Measurements from ENCODE around the gene PHF5A.

The PHF5A gene

GRCh38 chr22:41468381-41469217, at the start of gene PHF5A, which contains the start of gene ACO2:
Gene PHF5A (minus strand): TSS chr22:41468692. CDS start chr22:41468653, 39 bp downstream.
Gene ACO2 (plus strand): TSS chr22:41469117. CDS start chr22:41469147, 30 bp downstream.
- Mint-ChIP-seq H3K4me3 (peak within 1 kb of the TSS; percentile 93), H3K9me3 (no peaks in the 10 kb centered on the region), H3K36me3 (peaks cover 20% of the 10 kb centered on the region), H3K27me3 (no peaks in the 10 kb centered on the region), H3K4me1 (peaks cover 56% of the 10 kb centered on the region), H3K27ac (peak within 1 kb of the TSS; percentile 100)

GRCh38 chr22:41518048-41518347, 49.5 kb upstream of the PHF5A start:
- Mint-ChIP-seq H3K36me3 (no peaks in the 10 kb centered on the region), H3K4me1 (peaks cover 6% of the 10 kb centered on the region), H3K27me3 (no peaks in the 10 kb centered on the region), H3K27ac (peak overlapping the region; percentile 30), H3K9me3 (no peaks in the 10 kb centered on the region), H3K4me3 (no peak overlapping the region)

GRCh38 chr22:41517172-41518047, 48.9 kb upstream of the PHF5A start:
- Mint-ChIP-seq H3K9me3 (no peaks in the 10 kb centered on the region), H3K4me3 (no peak overlapping the region), H3K27ac (peak overlapping the region; percentile 35), H3K4me1 (peaks cover 6% of the 10 kb centered on the region), H3K36me3 (no peaks in the 10 kb centered on the region), H3K27me3 (no peaks in the 10 kb centered on the region)

GRCh38 chr22:41516462-41516861, 48.0 kb upstream of the PHF5A start:
- Mint-ChIP-seq H3K27ac (no peak overlapping the region), H3K4me1 (peaks cover 6% of the 10 kb centered on the region), H3K27me3 (no peaks in the 10 kb centered on the region), H3K9me3 (no peaks in the 10 kb centered on the region), H3K4me3 (no peak overlapping the region), H3K36me3 (no peaks in the 10 kb centered on the region)

GRCh38 chr22:41513391-41513790, 44.9 kb upstream of the PHF5A start:
- no peak overlapping the region for H3K27ac Mint-ChIP-seq
- peaks cover 6% of the 10 kb centered on the region for H3K4me1 Mint-ChIP-seq
- no peak overlapping the region for H3K4me3 Mint-ChIP-seq
- no peaks in the 10 kb centered on the region for H3K9me3 Mint-ChIP-seq
- H3K36me3 Mint-ChIP-seq: peaks cover 5% of the 10 kb centered on the region
- H3K27me3 Mint-ChIP-seq: no peaks in the 10 kb centered on the region

GRCh38 chr22:41512421-41513194, 44.1 kb upstream of the PHF5A start:
- Mint-ChIP-seq H3K4me1 (peaks cover 6% of the 10 kb centered on the region), H3K9me3 (no peaks in the 10 kb centered on the region), H3K4me3 (no peak overlapping the region), H3K36me3 (peaks cover 5% of the 10 kb centered on the region), H3K27me3 (no peaks in the 10 kb centered on the region), H3K27ac (no peak overlapping the region)

GRCh38 chr22:41511521-41511968, 43.1 kb upstream of the PHF5A start:
- Mint-ChIP-seq H3K9me3 (no peaks in the 10 kb centered on the region), H3K27me3 (no peaks in the 10 kb centered on the region), H3K4me3 (no peak overlapping the region), H3K27ac (no peak overlapping the region), H3K36me3 (peaks cover 5% of the 10 kb centered on the region), H3K4me1 (no peaks in the 10 kb centered on the region)

- no peak overlapping the region for H3K27ac Mint-ChIP-seq
- H3K4me3 Mint-ChIP-seq: no peak overlapping the region
- no peaks in the 10 kb centered on the region for H3K9me3 Mint-ChIP-seq
These were observed 40.3 kb upstream of the PHF5A start for GRCh38 chr22:41508770-41509170.

GRCh38 chr22:41507330-41508063, 39.0 kb upstream of the PHF5A start:
- Mint-ChIP-seq H3K4me1 (no peaks in the 10 kb centered on the region), H3K9me3 (no peaks in the 10 kb centered on the region), H3K36me3 (peaks cover 6% of the 10 kb centered on the region), H3K27ac (no peak overlapping the region), H3K27me3 (no peaks in the 10 kb centered on the region), H3K4me3 (no peak overlapping the region)

More at GRCh38 chr22:41508770-41509170, 40.3 kb upstream of the PHF5A start:
- H3K4me1 Mint-ChIP-seq: no peaks in the 10 kb centered on the region
- H3K36me3 Mint-ChIP-seq: peaks cover 6% of the 10 kb centered on the region
- no peaks in the 10 kb centered on the region for H3K27me3 Mint-ChIP-seq

- Mint-ChIP-seq H3K36me3 (peaks cover 6% of the 10 kb centered on the region), H3K27ac (no peak overlapping the region), H3K27me3 (no peaks in the 10 kb centered on the region), H3K4me3 (no peak overlapping the region), H3K4me1 (no peaks in the 10 kb centered on the region), H3K9me3 (no peaks in the 10 kb centered on the region)
These were observed 37.2 kb upstream of the PHF5A start for GRCh38 chr22:41505511-41506220.

- Mint-ChIP-seq H3K27me3 (no peaks in the 10 kb centered on the region), H3K36me3 (peaks cover 6% of the 10 kb centered on the region), H3K27ac (no peak overlapping the region), H3K4me1 (no peaks in the 10 kb centered on the region), H3K4me3 (no peak overlapping the region), H3K9me3 (no peaks in the 10 kb centered on the region)
These were observed 36.3 kb upstream of the PHF5A start for GRCh38 chr22:41504816-41505215.

GRCh38 chr22:41504397-41504796, 35.9 kb upstream of the PHF5A start:
- Mint-ChIP-seq H3K9me3 (no peaks in the 10 kb centered on the region), H3K27ac (no peak overlapping the region), H3K4me1 (no peaks in the 10 kb centered on the region), H3K27me3 (no peaks in the 10 kb centered on the region), H3K4me3 (no peak overlapping the region), H3K36me3 (peaks cover 4% of the 10 kb centered on the region)

GRCh38 chr22:41501209-41501608, 32.7 kb upstream of the PHF5A start:
- no peaks in the 10 kb centered on the region for H3K27me3 Mint-ChIP-seq
- H3K4me3 Mint-ChIP-seq: no peak overlapping the region
- no peaks in the 10 kb centered on the region for H3K9me3 Mint-ChIP-seq
- H3K36me3 Mint-ChIP-seq: peaks cover 1% of the 10 kb centered on the region
- H3K27ac Mint-ChIP-seq: no peak overlapping the region
- no peaks in the 10 kb centered on the region for H3K4me1 Mint-ChIP-seq

GRCh38 chr22:41500303-41500702, 31.8 kb upstream of the PHF5A start:
- Mint-ChIP-seq H3K27me3 (no peaks in the 10 kb centered on the region), H3K4me3 (no peak overlapping the region), H3K27ac (no peak overlapping the region), H3K9me3 (no peaks in the 10 kb centered on the region), H3K4me1 (no peaks in the 10 kb centered on the region), H3K36me3 (peaks cover 1% of the 10 kb centered on the region)
